Lower leg skin (tissue), 3 donors: ENCODE data around the gene ADAMTSL2.

ENCODE experiments used
- POLR2A ChIP-seq, 2 donors: fragments of 450-650 bp; IDR thresholded peaks; one replicate each; pipeline ENCODE4 v1.6.1; 2016 to 2017; ENCODE audit warnings: antibody characterized with exemption in 2 of 2, mild to moderate bottlenecking in 1 of 2, moderate library complexity in 1 of 2
- TF ChIP-seq, protein P1 (sequence below), 3 donors: fragments of 450-650 bp; IDR thresholded peaks; one replicate each; pipeline ENCODE4 v1.5.1; 2016; ENCODE audit warnings: antibody characterized with exemption in 3 of 3, mild to moderate bottlenecking in 3 of 3, moderate library complexity in 2 of 3

DNA sequence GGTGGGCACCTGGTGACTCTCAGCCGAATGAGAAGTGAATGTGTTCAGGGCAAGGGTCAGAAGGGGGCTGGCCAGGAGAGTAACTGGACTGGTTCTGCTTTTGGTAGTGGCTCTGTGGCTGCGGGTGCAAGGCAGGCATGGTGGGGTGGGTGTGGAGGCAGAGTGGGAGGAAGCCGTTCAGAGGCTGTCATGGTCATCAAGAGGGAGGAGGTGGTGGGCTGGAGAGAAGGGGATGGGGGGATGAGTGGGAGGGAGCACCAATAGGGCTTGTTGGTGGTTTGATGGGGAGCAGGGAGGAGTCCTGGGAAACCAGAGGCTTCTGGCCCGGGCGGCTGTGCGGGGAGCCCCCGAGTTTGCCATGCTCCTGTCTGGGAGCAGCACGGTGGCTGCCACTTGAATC, 61.4 kb downstream of the ADAMTSL2 start:
- TF ChIP-seq, protein P1, sequence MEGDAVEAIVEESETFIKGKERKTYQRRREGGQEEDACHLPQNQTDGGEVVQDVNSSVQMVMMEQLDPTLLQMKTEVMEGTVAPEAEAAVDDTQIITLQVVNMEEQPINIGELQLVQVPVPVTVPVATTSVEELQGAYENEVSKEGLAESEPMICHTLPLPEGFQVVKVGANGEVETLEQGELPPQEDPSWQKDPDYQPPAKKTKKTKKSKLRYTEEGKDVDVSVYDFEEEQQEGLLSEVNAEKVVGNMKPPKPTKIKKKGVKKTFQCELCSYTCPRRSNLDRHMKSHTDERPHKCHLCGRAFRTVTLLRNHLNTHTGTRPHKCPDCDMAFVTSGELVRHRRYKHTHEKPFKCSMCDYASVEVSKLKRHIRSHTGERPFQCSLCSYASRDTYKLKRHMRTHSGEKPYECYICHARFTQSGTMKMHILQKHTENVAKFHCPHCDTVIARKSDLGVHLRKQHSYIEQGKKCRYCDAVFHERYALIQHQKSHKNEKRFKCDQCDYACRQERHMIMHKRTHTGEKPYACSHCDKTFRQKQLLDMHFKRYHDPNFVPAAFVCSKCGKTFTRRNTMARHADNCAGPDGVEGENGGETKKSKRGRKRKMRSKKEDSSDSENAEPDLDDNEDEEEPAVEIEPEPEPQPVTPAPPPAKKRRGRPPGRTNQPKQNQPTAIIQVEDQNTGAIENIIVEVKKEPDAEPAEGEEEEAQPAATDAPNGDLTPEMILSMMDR (IDR thresholded peaks at IDR 0.05), result no peak
- TF ChIP-seq POLR2A (IDR thresholded peaks at IDR 0.05), result no peak
